ENCODE results near the gene C2orf68. TPM values are rescaled to one million over a fixed set of nuclear protein-coding genes. Genes with fewer than 3 reads are reported as not detected.

Gene C2orf68
- polyA plus RNA-seq, 1 donor (not counting 4 experiments of a cell fraction or from before 2014, with no cell fraction given), result 13.6 TPM

- Histone ChIP-seq H2AFZ (ENCODE audit: control insufficient read depth, low read length) (no peak overlapping the region), H3K9me3 (ENCODE audit: control insufficient read depth, low read depth, low read length) (no peaks in the 10 kb centered on the region), H3K27me3 (ENCODE audit: control insufficient read depth, extremely low read depth, insufficient read depth, low read length) (no peaks in the 10 kb centered on the region), H3K36me3 (ENCODE audit: control insufficient read depth in 2 of 2, extremely low read depth in 1 of 2, insufficient read depth in 2 of 2, low read length in 2 of 2) (peaks cover 13 to 25% of the 10 kb centered on the region in 2 experiments), H3K79me2 (ENCODE audit: control insufficient read depth, insufficient read depth, low read length) (no peaks in the 10 kb centered on the region), H3K4me1 (ENCODE audit: control insufficient read depth, extremely low read depth, insufficient read depth, low read length) (no peaks in the 10 kb centered on the region), H3K4me3 (ENCODE audit: control insufficient read depth in 2 of 3, extremely low read depth in 1 of 3, insufficient read depth in 2 of 3, low read depth in 1 of 3, low read length in 3 of 3) (no peak overlapping the region), H3K9ac (ENCODE audit: control insufficient read depth, extremely low read depth, insufficient read depth, low read length) (no peak overlapping the region), H3K4me2 (ENCODE audit: control insufficient read depth, extremely low read depth, insufficient read depth, low read depth, low read length) (no peak overlapping the region), H3K27ac (ENCODE audit: control insufficient read depth, insufficient read depth, low read length) (no peak overlapping the region), H3K9me1 (ENCODE audit: control insufficient read depth, extremely low read depth, insufficient read depth, low read length) (no peaks in the 10 kb centered on the region), H4K20me1 (ENCODE audit: control insufficient read depth, extremely low read depth, insufficient read depth, low read length) (no peaks in the 10 kb centered on the region)
- TF ChIP-seq, protein P1, sequence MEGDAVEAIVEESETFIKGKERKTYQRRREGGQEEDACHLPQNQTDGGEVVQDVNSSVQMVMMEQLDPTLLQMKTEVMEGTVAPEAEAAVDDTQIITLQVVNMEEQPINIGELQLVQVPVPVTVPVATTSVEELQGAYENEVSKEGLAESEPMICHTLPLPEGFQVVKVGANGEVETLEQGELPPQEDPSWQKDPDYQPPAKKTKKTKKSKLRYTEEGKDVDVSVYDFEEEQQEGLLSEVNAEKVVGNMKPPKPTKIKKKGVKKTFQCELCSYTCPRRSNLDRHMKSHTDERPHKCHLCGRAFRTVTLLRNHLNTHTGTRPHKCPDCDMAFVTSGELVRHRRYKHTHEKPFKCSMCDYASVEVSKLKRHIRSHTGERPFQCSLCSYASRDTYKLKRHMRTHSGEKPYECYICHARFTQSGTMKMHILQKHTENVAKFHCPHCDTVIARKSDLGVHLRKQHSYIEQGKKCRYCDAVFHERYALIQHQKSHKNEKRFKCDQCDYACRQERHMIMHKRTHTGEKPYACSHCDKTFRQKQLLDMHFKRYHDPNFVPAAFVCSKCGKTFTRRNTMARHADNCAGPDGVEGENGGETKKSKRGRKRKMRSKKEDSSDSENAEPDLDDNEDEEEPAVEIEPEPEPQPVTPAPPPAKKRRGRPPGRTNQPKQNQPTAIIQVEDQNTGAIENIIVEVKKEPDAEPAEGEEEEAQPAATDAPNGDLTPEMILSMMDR (optimal IDR thresholded peaks at IDR 0.05 in 1 of 3, IDR thresholded peaks at IDR 0.05 in 1 of 3, conservative IDR thresholded peaks at IDR 0.05 in 1 of 3; ENCODE audit: extremely low read depth in 1 of 3, insufficient read depth in 2 of 3, low read length in 3 of 3), result no peak
- TF ChIP-seq EZH2 (IDR thresholded peaks at IDR 0.05; ENCODE audit: low read length), result no peak
- FAIRE-seq (no peak), DNase-seq (ENCODE audit: low read depth, low spot score) (no peak)
- dilution Hi-C loops (cut with MboI; ENCODE audit: extremely low pct_ligation_motif_present, low sequenced_read_pairs), result no loop called here
These were observed 42.1 kb upstream of the C2orf68 start for GRCh38 chr2:85653996-85654395.

DNA sequence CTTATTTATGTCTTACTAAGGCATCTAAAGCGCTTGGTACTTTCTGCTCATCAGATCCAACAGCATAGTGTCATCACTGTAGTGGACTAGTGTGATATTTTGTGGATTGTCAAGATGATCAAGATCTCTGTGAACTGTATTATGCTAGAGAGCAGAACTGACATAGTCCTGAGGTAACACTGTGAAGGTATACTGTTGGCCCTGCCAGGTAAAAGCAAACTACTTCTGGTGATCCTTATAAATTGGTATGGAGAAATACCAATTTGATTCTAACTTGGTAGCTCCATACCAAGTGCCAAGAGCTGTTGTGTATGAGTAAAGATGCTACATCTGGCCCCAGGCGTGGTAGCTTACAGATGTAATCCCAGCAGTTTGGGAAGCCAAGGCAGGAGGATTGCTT, 40.2 kb upstream of the C2orf68 start:
- no peak for DNase-seq (ENCODE audit: low read depth, low spot score)
- Histone ChIP-seq H3K9me1 (ENCODE audit: control insufficient read depth, extremely low read depth, insufficient read depth, low read length) (no peaks in the 10 kb centered on the region), H3K27me3 (ENCODE audit: control insufficient read depth, extremely low read depth, insufficient read depth, low read length) (no peaks in the 10 kb centered on the region), H3K79me2 (ENCODE audit: control insufficient read depth, insufficient read depth, low read length) (no peaks in the 10 kb centered on the region), H3K27ac (ENCODE audit: control insufficient read depth, insufficient read depth, low read length) (no peak overlapping the region), H4K20me1 (ENCODE audit: control insufficient read depth, extremely low read depth, insufficient read depth, low read length) (no peaks in the 10 kb centered on the region), H3K4me1 (ENCODE audit: control insufficient read depth, extremely low read depth, insufficient read depth, low read length) (no peaks in the 10 kb centered on the region), H2AFZ (ENCODE audit: control insufficient read depth, low read length) (no peak overlapping the region), H3K36me3 (ENCODE audit: control insufficient read depth in 2 of 2, extremely low read depth in 1 of 2, insufficient read depth in 2 of 2, low read length in 2 of 2) (peaks cover 19 to 35% of the 10 kb centered on the region in 2 experiments), H3K9me3 (ENCODE audit: control insufficient read depth, low read depth, low read length) (no peaks in the 10 kb centered on the region), H3K4me2 (ENCODE audit: control insufficient read depth, extremely low read depth, insufficient read depth, low read depth, low read length) (no peak overlapping the region), H3K9ac (ENCODE audit: control insufficient read depth, extremely low read depth, insufficient read depth, low read length) (no peak overlapping the region), H3K4me3 (ENCODE audit: control insufficient read depth in 2 of 3, extremely low read depth in 1 of 3, insufficient read depth in 2 of 3, low read depth in 1 of 3, low read length in 3 of 3) (no peak overlapping the region)
- dilution Hi-C loops (cut with MboI; ENCODE audit: extremely low pct_ligation_motif_present, low sequenced_read_pairs), result no loop called here
- no peak for FAIRE-seq
- no peak for TF ChIP-seq EZH2 (IDR thresholded peaks at IDR 0.05; ENCODE audit: low read length)
- TF ChIP-seq, protein P1 (optimal IDR thresholded peaks at IDR 0.05 in 1 of 3, IDR thresholded peaks at IDR 0.05 in 1 of 3, conservative IDR thresholded peaks at IDR 0.05 in 1 of 3; ENCODE audit: extremely low read depth in 1 of 3, insufficient read depth in 2 of 3, low read length in 3 of 3), result no peak

Measured in keratinocyte (primary cell).